Measurements from ENCODE around the gene ZNF486.
"Not testable (repeated sequence)": the region's sequence is repeated elsewhere in the genome, so short reads cannot be mapped to it uniquely, and the experiment has no call there.

Gene ZNF486

GRCh38 chr19:20244356-20244755 lies 77.3 kb downstream of the ZNF486 start:
- Histone ChIP-seq H3K4me2 (ENCODE audit: low read depth, low read length, poor library complexity, severe bottlenecking) (no peak overlapping the region), H4K20me1 (ENCODE audit: low read depth, low read length) (no peaks in the 10 kb centered on the region), H3K9ac (ENCODE audit: low read length) (no peak overlapping the region), H2AFZ (ENCODE audit: low read depth, low read length, severe bottlenecking) (no peak overlapping the region), H3K4me3 (ENCODE audit: insufficient read depth, low read length, poor library complexity, severe bottlenecking) (no peak overlapping the region), H3K9me3 (ENCODE audit: insufficient read depth, low read length) (no peaks in the 10 kb centered on the region), H3K36me3 (ENCODE audit: low read length) (no peaks in the 10 kb centered on the region), H3F3A (ENCODE audit: insufficient read depth) (no peaks in the 10 kb centered on the region), H3K27ac (ENCODE audit: low read depth, low read length) (no peak overlapping the region), H3K9me2 (replicated peaks; ENCODE audit: insufficient read depth, low read length) (no peaks in the 10 kb centered on the region), H3K27me3 (ENCODE audit: low read length) (no peaks in the 10 kb centered on the region), H3K79me2 (ENCODE audit: insufficient read depth, low read length) (no peaks in the 10 kb centered on the region)
- no peak for TF ChIP-seq EZH2phosphoT487 (conservative IDR thresholded peaks at IDR 0.05; ENCODE audit: low read length)
- TF ChIP-seq CTCF (IDR thresholded peaks at IDR 0.05; ENCODE audit: insufficient read depth, low read length, poor library complexity, severe bottlenecking) = no peak

GRCh38 chr19:20245309-20245708 lies 78.3 kb downstream of the ZNF486 start:
- no peak overlapping the region for H3K27ac ChIP-seq (ENCODE audit: low read depth, low read length)
- TF ChIP-seq EZH2phosphoT487 (conservative IDR thresholded peaks at IDR 0.05; ENCODE audit: low read length) (no peak), CTCF (IDR thresholded peaks at IDR 0.05; ENCODE audit: insufficient read depth, low read length, poor library complexity, severe bottlenecking) (no peak)
- no peaks in the 10 kb centered on the region for H3K27me3 ChIP-seq (ENCODE audit: low read length)
- H3K9me3 ChIP-seq (ENCODE audit: insufficient read depth, low read length) = no peaks in the 10 kb centered on the region
- no peaks in the 10 kb centered on the region for H3K9me2 ChIP-seq (replicated peaks; ENCODE audit: insufficient read depth, low read length)
- H3K79me2 ChIP-seq (ENCODE audit: insufficient read depth, low read length) = no peaks in the 10 kb centered on the region
- H3K4me3 ChIP-seq (ENCODE audit: insufficient read depth, low read length, poor library complexity, severe bottlenecking) = no peak overlapping the region
- no peaks in the 10 kb centered on the region for H4K20me1 ChIP-seq (ENCODE audit: low read depth, low read length)
- H3F3A ChIP-seq (ENCODE audit: insufficient read depth) = no peaks in the 10 kb centered on the region
- H3K4me2 ChIP-seq (ENCODE audit: low read depth, low read length, poor library complexity, severe bottlenecking) = no peak overlapping the region
- H3K36me3 ChIP-seq (ENCODE audit: low read length) = no peaks in the 10 kb centered on the region
- no peak overlapping the region for H2AFZ ChIP-seq (ENCODE audit: low read depth, low read length, severe bottlenecking)
- H3K9ac ChIP-seq (ENCODE audit: low read length) = no peak overlapping the region

GRCh38 chr19:20247016-20247683 lies 80.1 kb downstream of the ZNF486 start:
- no peak overlapping the region for H3K27ac ChIP-seq (ENCODE audit: low read depth, low read length)
- H3K36me3 ChIP-seq (ENCODE audit: low read length) = no peaks in the 10 kb centered on the region
- H3F3A ChIP-seq (ENCODE audit: insufficient read depth) = no peaks in the 10 kb centered on the region
- H3K9ac ChIP-seq (ENCODE audit: low read length) = no peak overlapping the region
- H3K79me2 ChIP-seq (ENCODE audit: insufficient read depth, low read length) = no peaks in the 10 kb centered on the region
- no peak overlapping the region for H3K4me2 ChIP-seq (ENCODE audit: low read depth, low read length, poor library complexity, severe bottlenecking)
- H2AFZ ChIP-seq (ENCODE audit: low read depth, low read length, severe bottlenecking) = no peak overlapping the region
- H3K9me2 ChIP-seq (replicated peaks; ENCODE audit: insufficient read depth, low read length) = no peaks in the 10 kb centered on the region
- peak; percentile 60 for TF ChIP-seq CTCF (IDR thresholded peaks at IDR 0.05; ENCODE audit: insufficient read depth, low read length, poor library complexity, severe bottlenecking)
- TF ChIP-seq EZH2phosphoT487 (conservative IDR thresholded peaks at IDR 0.05; ENCODE audit: low read length) = no peak
- H3K9me3 ChIP-seq (ENCODE audit: insufficient read depth, low read length) = no peaks in the 10 kb centered on the region
- no peaks in the 10 kb centered on the region for H4K20me1 ChIP-seq (ENCODE audit: low read depth, low read length)
- no peak overlapping the region for H3K4me3 ChIP-seq (ENCODE audit: insufficient read depth, low read length, poor library complexity, severe bottlenecking)
- H3K27me3 ChIP-seq (ENCODE audit: low read length) = no peaks in the 10 kb centered on the region

- H3K27ac ChIP-seq (ENCODE audit: low read depth, low read length); H2AFZ ChIP-seq (ENCODE audit: low read depth, low read length, severe bottlenecking); H3K4me2 ChIP-seq (ENCODE audit: low read depth, low read length, poor library complexity, severe bottlenecking); H3K27me3 ChIP-seq (ENCODE audit: low read length); H3K36me3 ChIP-seq (ENCODE audit: low read length); H3K9me3 ChIP-seq (ENCODE audit: insufficient read depth, low read length); H4K20me1 ChIP-seq (ENCODE audit: low read depth, low read length); H3K4me3 ChIP-seq (ENCODE audit: insufficient read depth, low read length, poor library complexity, severe bottlenecking); H3K9me2 ChIP-seq (replicated peaks; ENCODE audit: insufficient read depth, low read length); H3K9ac ChIP-seq (ENCODE audit: low read length); H3K79me2 ChIP-seq (ENCODE audit: insufficient read depth, low read length); H3F3A ChIP-seq (ENCODE audit: insufficient read depth): not testable (repeated sequence)
Observed at GRCh38 chr19:20248258-20248657, 81.2 kb downstream of the ZNF486 start.

Data from SU-DHL-6 (cell line).